Adrenal gland (tissue), 12 donors: Measurements from ENCODE around the gene TENM4. TPM values are rescaled to one million over a fixed set of nuclear protein-coding genes. Genes with fewer than 3 reads are reported as not detected.
A peak's percentile ranks its signal among the peaks of the same experiment; 100 is the strongest.

ENCODE experiments used
- DNase-seq, 7 donors: peaks; one replicate each; pipeline ENCODE4 v3.0.0-alpha.2; 2019 to 2020
- H3K27ac ChIP-seq, 5 donors: fragments of 200-600 bp; sonication (generic) in 4 of 5; 1 replicate in 3 of 5; 2 replicates in 2 of 5; pipeline versions ENCODE4 v1.5.1 to v1.8.0; 2016 to 2020; ENCODE audit warnings: mild to moderate bottlenecking in 1 of 5
- H3K27me3 ChIP-seq: fragments of 200-600 bp; 2 replicates; pipeline ENCODE4 v1.8.0; 2021
- H3K36me3 ChIP-seq, 2 donors: fragments of 200-600 bp; replicated peaks in 1 of 2; 1 replicate in 1 of 2; 2 replicates in 1 of 2; pipeline versions ENCODE4 v1.5.1 to v1.8.0; 2018 to 2022
- H3K4me1 ChIP-seq, 2 donors: fragments of 200-600 bp; replicated peaks in 1 of 2; 1 replicate in 1 of 2; 2 replicates in 1 of 2; pipeline versions ENCODE4 v1.5.1 to v1.8.0; 2018 to 2021
- H3K4me3 ChIP-seq, 4 donors: fragments of 200-600 bp; sonication (generic) in 3 of 4; one replicate each; pipeline ENCODE4 v1.5.1; 2016 to 2018
- H3K9me3 ChIP-seq, 3 donors: fragments of 200-600 bp; sonication (generic) in 1 of 3; replicated peaks in 1 of 3; 1 replicate in 2 of 3; 2 replicates in 1 of 3; pipeline versions ENCODE4 v1.5.1 to v1.8.0; 2016 to 2021
- CTCF ChIP-seq, 6 experiments: fragments of 450-650 bp in 4 of 6; fragments of 200-600 bp in 2 of 6; sonication (generic) in 1 of 6; IDR thresholded peaks; 1 replicate in 5 of 6; 2 replicates in 1 of 6; pipeline versions ENCODE4 v1.5.1 to v1.8.0; 2016 to 2021; ENCODE audit warnings: antibody characterized with exemption in 6 of 6, mild to moderate bottlenecking in 2 of 6, moderate library complexity in 1 of 6
- POLR2A ChIP-seq, 2 donors: fragments of 450-650 bp; IDR thresholded peaks; one replicate each; pipeline ENCODE4 v1.6.1; 2017; ENCODE audit warnings: antibody characterized with exemption in 2 of 2, mild to moderate bottlenecking in 2 of 2, moderate library complexity in 1 of 2
- WGBS, 4 donors: extraction: QIAGEN DNeasy Blood & Tissue Kit in 2 of 4; methylation state at CpG; one replicate each; pipeline versions ENCODE4 v1.1.5 to v1.1.7; 2013 to 2017; 5-methylcytosine and 5-hydroxymethylcytosine counted together
- intact Hi-C, 2 donors: fragments of 100-400 bp; cut with DNase I; formaldehyde crosslinking; loops; one replicate each; pipeline versions ENCODE4 v1.14.1 to v1.15.0; 2022 to 2023
- polyA plus RNA-seq, 3 donors: library from polyadenylated mRNA; stranded (reverse); fragments of 200-250 nt in 2 of 3; fragments of 350-450 nt in 1 of 3; fragmentation: Illumina TruSeq in 1 of 3; extraction: RNeasy Lipid Tissue Mini Kit (QIAGEN cat#74804) in 1 of 3; gene quantifications; one replicate each; pipeline ENCODE4 v1.2.3, GENCODE V29; 2013 to 2014
- total RNA-seq, 9 donors: library from RNA; depleted of rRNA in 4 of 9; stranded (reverse); fragments of >200 nt in 4 of 9; fragments of 120-200 nt in 1 of 9; fragmentation: NEBNext Ultra II Directional in 1 of 9; extraction: Animal tissue kit (Norgen Biotek cat#: 25700) in 1 of 9; gene quantifications; one replicate each; pipeline versions ENCODE4 v1.1.0 to v1.2.4, GENCODE V29; 2013 to 2023
- donor health status: healthy with polysubstance abuse.
- donor health status: Bipolar disorder and iron deficiency.
- donor health status: DM: yes; HTN: yes; CAD: no.
- donor health status: DM: no; HTN: no; CAD: no.
- donor health status: DM: no; HTN: no; CAD: no.
- donor health status: DM: yes; HTN: yes; CAD: no.

TENM4 gene
- total and polyA plus RNA-seq, 12 donors = 0.74 to 24.9 (median 6.7) TPM

GRCh38 chr11:78986305-78986704 is 454.5 kb downstream of the TENM4 start:
- Histone ChIP-seq H3K9me3 (no peaks in the 10 kb centered on the region), H3K4me1 (no peaks in the 10 kb centered on the region), H3K27ac (no peak overlapping the region), H3K27me3 (no peaks in the 10 kb centered on the region), H3K4me3 (no peak overlapping the region), H3K36me3 (no peaks in the 10 kb centered on the region)
- DNase-seq = no peak
- TF ChIP-seq CTCF (IDR thresholded peaks at IDR 0.05) = no peak
- TF ChIP-seq POLR2A (IDR thresholded peaks at IDR 0.05) = no peak
- intact Hi-C loops = no loop called here
- WGBS, 4 donors = 95 to 96% (median 96%) methylated on average over 8 of the region's 8 CpGs

GRCh38 chr11:78985663-78986062 is 455.2 kb downstream of the TENM4 start:
- H3K9me3 ChIP-seq = no peaks in the 10 kb centered on the region
- intact Hi-C loops = no loop called here
- no peaks in the 10 kb centered on the region for H3K27me3 ChIP-seq
- DNase-seq = no peak
- H3K4me3 ChIP-seq = no peak overlapping the region
- H3K27ac ChIP-seq = no peak overlapping the region
- H3K36me3 ChIP-seq = no peaks in the 10 kb centered on the region
- no peaks in the 10 kb centered on the region for H3K4me1 ChIP-seq
- WGBS, 4 donors = 24 to 47% (median 30%) methylated on average over 3 of the region's 3 CpGs
- no peak for TF ChIP-seq CTCF (IDR thresholded peaks at IDR 0.05)
- TF ChIP-seq POLR2A (IDR thresholded peaks at IDR 0.05) = no peak

GRCh38 chr11:78982473-78982872 is 458.4 kb downstream of the TENM4 start:
- Histone ChIP-seq H3K9me3 (no peaks in the 10 kb centered on the region), H3K36me3 (no peaks in the 10 kb centered on the region), H3K4me3 (no peak overlapping the region), H3K27me3 (no peaks in the 10 kb centered on the region), H3K27ac (no peak overlapping the region), H3K4me1 (no peaks in the 10 kb centered on the region)
- TF ChIP-seq CTCF (IDR thresholded peaks at IDR 0.05) = no peak
- TF ChIP-seq POLR2A (IDR thresholded peaks at IDR 0.05) = no peak
- intact Hi-C loops = no loop called here
- WGBS, 4 donors = 86 to 100% (median 90%) methylated on average over 1 to 4 of the region's 4 CpGs
- DNase-seq = peak in 1 of 7 donors; percentile 81

- H3K4me1 ChIP-seq = no peaks in the 10 kb centered on the region
- intact Hi-C loops = no loop called here
Observed at GRCh38 chr11:78981153-78981552, 459.7 kb downstream of the TENM4 start.

More at GRCh38 chr11:78981153-78981552, 459.7 kb downstream of the TENM4 start:
- no peaks in the 10 kb centered on the region for H3K27me3 ChIP-seq
- H3K4me3 ChIP-seq = no peak overlapping the region
- no peaks in the 10 kb centered on the region for H3K36me3 ChIP-seq
- WGBS, 4 donors = 84 to 94% (median 91%) methylated on average over 3 of the region's 3 CpGs
- H3K9me3 ChIP-seq = no peaks in the 10 kb centered on the region
- H3K27ac ChIP-seq = no peak overlapping the region
- TF ChIP-seq CTCF (IDR thresholded peaks at IDR 0.05) (no peak), POLR2A (IDR thresholded peaks at IDR 0.05) (no peak)
- DNase-seq = no peak
